Measurements from ENCODE around the gene PTPN18.

PTPN18 gene

DNA sequence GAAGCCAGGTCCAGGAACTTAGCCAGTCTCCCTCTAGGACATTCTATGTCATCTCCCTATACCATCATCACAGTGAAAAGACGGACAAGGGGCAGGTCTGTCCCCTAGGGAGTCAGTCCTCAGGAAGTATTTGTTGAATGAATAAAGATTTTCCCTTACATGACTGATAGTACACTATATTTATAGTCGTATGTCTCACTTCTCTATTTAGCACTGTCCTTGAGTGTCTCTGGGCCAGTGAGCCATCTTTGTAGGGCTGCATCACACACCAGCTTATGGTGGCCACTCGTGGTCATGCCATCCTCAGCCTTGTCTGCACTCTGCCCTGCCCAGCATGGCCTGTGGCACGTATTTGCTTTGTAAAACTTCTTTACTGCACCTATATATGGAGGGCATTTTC is 25.8 kb downstream of the PTPN18 start:
- TF ChIP-seq, protein P1, sequence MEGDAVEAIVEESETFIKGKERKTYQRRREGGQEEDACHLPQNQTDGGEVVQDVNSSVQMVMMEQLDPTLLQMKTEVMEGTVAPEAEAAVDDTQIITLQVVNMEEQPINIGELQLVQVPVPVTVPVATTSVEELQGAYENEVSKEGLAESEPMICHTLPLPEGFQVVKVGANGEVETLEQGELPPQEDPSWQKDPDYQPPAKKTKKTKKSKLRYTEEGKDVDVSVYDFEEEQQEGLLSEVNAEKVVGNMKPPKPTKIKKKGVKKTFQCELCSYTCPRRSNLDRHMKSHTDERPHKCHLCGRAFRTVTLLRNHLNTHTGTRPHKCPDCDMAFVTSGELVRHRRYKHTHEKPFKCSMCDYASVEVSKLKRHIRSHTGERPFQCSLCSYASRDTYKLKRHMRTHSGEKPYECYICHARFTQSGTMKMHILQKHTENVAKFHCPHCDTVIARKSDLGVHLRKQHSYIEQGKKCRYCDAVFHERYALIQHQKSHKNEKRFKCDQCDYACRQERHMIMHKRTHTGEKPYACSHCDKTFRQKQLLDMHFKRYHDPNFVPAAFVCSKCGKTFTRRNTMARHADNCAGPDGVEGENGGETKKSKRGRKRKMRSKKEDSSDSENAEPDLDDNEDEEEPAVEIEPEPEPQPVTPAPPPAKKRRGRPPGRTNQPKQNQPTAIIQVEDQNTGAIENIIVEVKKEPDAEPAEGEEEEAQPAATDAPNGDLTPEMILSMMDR (IDR thresholded peaks at IDR 0.05) = no peak
- Histone ChIP-seq H3K4me3 (ENCODE audit: low read depth, low read length) (no peak overlapping the region), H3K9ac (no peak overlapping the region), H3K79me2 (peaks cover 2% of the 10 kb centered on the region), H3K27me3 (ENCODE audit: control insufficient read depth, insufficient read depth, low read length) (no peaks in the 10 kb centered on the region), H3K9me3 (ENCODE audit: control insufficient read depth, low read length) (no peaks in the 10 kb centered on the region), H3K36me3 (ENCODE audit: control insufficient read depth, insufficient read depth, low read length) (no peaks in the 10 kb centered on the region), H3K4me2 (ENCODE audit: low read length) (no peak overlapping the region), H3K4me1 (no peaks in the 10 kb centered on the region), H3K27ac (no peak overlapping the region), H2AFZ (no peak overlapping the region)

DNA sequence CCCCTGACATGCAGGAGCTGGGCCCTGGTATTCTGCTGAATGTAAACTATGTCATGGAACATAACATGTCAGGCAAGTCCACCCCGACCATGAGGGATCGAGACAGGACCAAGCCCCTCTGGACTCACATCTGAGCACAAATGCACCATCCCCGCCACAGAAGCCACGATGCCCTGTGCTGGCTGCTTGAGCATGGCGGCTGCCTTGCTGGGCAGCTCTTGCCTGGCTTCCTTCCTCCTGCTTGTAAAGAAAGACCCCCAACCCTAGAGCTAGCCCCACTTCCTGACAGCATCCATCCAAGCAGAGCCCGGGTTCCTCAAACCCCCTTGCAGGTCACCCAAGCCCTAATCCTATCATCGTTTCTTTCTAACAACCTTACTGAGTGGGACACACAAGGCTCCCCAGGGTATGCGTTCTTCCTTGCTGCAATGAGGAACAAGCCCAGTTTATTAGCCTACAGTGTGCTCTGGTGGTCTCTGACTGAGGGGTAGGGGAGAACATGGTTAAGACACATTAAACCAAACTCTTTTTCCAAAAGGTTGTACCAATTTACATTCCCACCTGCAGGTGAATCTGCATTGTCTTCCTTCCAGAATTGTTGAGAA is 26.6 kb downstream of the PTPN18 start:
- H3K27ac ChIP-seq = no peak overlapping the region

DNA sequence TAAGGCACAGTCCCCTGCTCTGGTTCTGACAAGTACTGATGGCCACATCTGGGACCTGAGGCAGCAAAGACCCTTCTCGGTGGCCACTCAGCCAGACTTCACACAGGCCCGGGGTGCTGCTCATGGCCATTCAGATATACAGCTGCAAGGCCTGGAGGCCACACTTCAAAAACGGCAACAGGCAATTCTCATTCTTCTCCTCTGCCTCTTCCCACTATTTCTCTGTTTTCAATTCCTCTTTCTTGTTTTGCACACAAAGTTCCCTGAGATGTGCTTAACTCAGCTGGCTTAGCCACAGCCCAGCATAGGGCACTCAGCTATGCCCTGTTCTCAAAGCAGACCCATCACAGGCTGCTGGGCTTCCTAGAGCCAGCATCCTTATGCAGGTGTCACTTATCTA is 29.9 kb downstream of the PTPN18 start:
- no peaks in the 10 kb centered on the region for H3K9me3 ChIP-seq (ENCODE audit: control insufficient read depth, low read length)
- TF ChIP-seq, protein P1 (IDR thresholded peaks at IDR 0.05) = no peak
- H2AFZ ChIP-seq = no peak overlapping the region
- H3K27ac ChIP-seq = no peak overlapping the region
- H3K4me2 ChIP-seq (ENCODE audit: low read length) = no peak overlapping the region
- H3K4me3 ChIP-seq (ENCODE audit: low read depth, low read length) = no peak overlapping the region
- H3K9ac ChIP-seq = no peak overlapping the region
- no peaks in the 10 kb centered on the region for H3K36me3 ChIP-seq (ENCODE audit: control insufficient read depth, insufficient read depth, low read length)
- no peaks in the 10 kb centered on the region for H3K27me3 ChIP-seq (ENCODE audit: control insufficient read depth, insufficient read depth, low read length)
- peaks cover 4% of the 10 kb centered on the region for H3K4me1 ChIP-seq
- H3K79me2 ChIP-seq = no peaks in the 10 kb centered on the region

More for the DNA sequence above, 26.6 kb downstream of the PTPN18 start:
- Histone ChIP-seq H3K36me3 (ENCODE audit: control insufficient read depth, insufficient read depth, low read length) (no peaks in the 10 kb centered on the region), H3K27me3 (ENCODE audit: control insufficient read depth, insufficient read depth, low read length) (no peaks in the 10 kb centered on the region), H3K9ac (no peak overlapping the region), H2AFZ (no peak overlapping the region), H3K4me1 (no peaks in the 10 kb centered on the region), H3K4me2 (ENCODE audit: low read length) (no peak overlapping the region), H3K9me3 (ENCODE audit: control insufficient read depth, low read length) (no peaks in the 10 kb centered on the region), H3K79me2 (peaks cover 2% of the 10 kb centered on the region), H3K4me3 (ENCODE audit: low read depth, low read length) (no peak overlapping the region)
- TF ChIP-seq, protein P1 (IDR thresholded peaks at IDR 0.05) = no peak

DNA sequence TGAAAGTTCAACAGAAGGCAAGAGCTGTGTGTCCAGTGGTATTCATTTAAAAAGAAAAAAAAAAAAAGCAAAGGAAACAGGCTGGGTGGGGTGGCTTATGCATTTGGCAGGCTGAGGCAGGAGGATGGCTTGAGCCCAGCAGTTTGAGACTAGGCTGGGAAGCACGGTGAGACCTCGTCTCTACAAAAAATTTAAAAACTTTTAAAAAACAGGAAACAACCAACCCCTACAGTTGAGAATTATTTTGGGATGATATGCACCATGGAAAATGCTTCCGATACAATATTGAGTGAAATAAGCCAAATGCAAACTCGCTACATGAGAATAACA is 31.2 kb downstream of the PTPN18 start:
- Histone ChIP-seq H3K27ac (no peak overlapping the region), H3K36me3 (ENCODE audit: control insufficient read depth, insufficient read depth, low read length) (no peaks in the 10 kb centered on the region), H3K79me2 (no peaks in the 10 kb centered on the region), H3K4me3 (ENCODE audit: low read depth, low read length) (no peak overlapping the region), H3K4me2 (ENCODE audit: low read length) (no peak overlapping the region), H3K9me3 (ENCODE audit: control insufficient read depth, low read length) (no peaks in the 10 kb centered on the region), H2AFZ (no peak overlapping the region), H3K9ac (no peak overlapping the region), H3K4me1 (peaks cover 5% of the 10 kb centered on the region), H3K27me3 (ENCODE audit: control insufficient read depth, insufficient read depth, low read length) (no peaks in the 10 kb centered on the region)
- TF ChIP-seq, protein P1 (IDR thresholded peaks at IDR 0.05) = no peak

DNA sequence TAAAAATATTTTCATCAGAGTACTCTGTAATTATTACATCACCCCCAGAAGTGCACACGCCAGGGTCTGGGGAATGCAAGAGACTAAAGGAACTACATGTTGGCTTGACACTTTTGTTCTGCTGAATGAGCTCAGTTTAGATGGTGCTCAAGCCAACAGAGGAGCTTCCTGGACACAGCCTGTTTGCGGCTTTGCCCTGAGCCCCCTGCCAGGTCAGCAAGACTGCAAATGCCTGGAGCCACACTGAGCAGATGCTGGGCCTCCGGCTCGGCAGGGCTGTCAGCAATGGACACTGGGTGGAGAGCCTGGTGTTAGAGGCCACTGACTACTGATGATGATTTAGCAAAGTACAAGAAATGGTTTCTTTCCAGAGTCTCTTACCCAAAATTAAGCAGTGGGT is 31.9 kb downstream of the PTPN18 start:
- H2AFZ ChIP-seq = no peak overlapping the region
- H3K27me3 ChIP-seq (ENCODE audit: control insufficient read depth, insufficient read depth, low read length) = no peaks in the 10 kb centered on the region
- H3K79me2 ChIP-seq = no peaks in the 10 kb centered on the region
- TF ChIP-seq, protein P1 (IDR thresholded peaks at IDR 0.05) = no peak
- no peaks in the 10 kb centered on the region for H3K36me3 ChIP-seq (ENCODE audit: control insufficient read depth, insufficient read depth, low read length)
- no peak overlapping the region for H3K4me2 ChIP-seq (ENCODE audit: low read length)
- H3K9me3 ChIP-seq (ENCODE audit: control insufficient read depth, low read length) = no peaks in the 10 kb centered on the region
- H3K9ac ChIP-seq = no peak overlapping the region
- H3K4me1 ChIP-seq = peaks cover 9% of the 10 kb centered on the region
- H3K27ac ChIP-seq = no peak overlapping the region
- H3K4me3 ChIP-seq (ENCODE audit: low read depth, low read length) = no peak overlapping the region
